GM18519 (cell line): Measurements from ENCODE around the gene JADE2.
"Not testable (repeated sequence)": the region's sequence is repeated elsewhere in the genome, so short reads cannot be mapped to it uniquely, and the experiment has no call there.

Experiments used
- ATAC-seq: cut with Tn5 transposase; IDR thresholded peaks from one replicate; pipeline ENCODE4 v1.9.1; 2021; ENCODE audit warnings: mild to moderate bottlenecking, moderate library complexity; ENCODE audit not compliant: unreplicated experiment, low FRiP score

Gene JADE2

DNA sequence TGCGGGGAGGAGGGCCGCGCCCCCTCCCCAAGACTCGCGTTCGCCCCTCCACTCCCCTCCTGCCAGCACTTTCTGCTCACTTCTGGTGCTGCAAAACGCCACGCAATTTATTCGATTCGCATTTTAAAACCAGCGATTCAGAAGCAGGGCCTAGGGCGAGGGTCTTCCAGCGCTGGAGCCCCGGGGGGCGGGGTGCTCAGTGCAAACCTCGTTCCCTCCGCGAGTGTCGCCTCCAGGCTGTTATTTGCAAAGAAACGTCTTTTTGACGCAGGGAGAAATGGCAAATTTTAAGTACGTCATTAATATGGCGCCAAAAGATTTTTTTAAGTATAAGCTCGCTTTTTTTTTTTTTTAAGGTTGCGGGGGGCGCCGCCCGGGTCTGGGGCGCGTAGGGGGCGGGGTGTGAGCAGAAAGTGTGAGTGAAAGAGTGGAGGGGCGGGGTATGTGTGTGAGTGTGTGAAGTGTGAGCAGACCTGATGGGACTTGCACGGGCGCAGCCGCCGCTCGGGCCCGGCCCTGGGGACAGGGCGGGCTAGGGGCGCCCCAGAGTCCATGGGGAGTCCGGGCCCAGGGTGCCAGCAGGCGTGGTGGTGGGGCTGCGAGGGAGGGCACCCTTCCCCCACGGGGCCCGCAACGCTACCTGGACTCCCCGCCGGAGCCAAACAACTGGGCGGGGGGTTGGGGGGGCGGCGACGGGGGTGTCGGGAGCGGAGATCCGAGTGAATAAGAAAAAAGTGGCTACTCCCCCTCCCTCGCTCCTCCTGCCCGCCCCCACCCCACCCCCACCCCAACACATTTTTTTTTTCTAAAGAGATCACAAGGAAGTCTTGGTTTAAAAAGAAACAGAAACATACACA, at the start of gene JADE2:
JADE2 (plus strand) TSS at position 845 of the 857 bp plus-strand sequence. CDS start 10,188 bp downstream, outside the sequence.
- no peak for ATAC-seq

DNA sequence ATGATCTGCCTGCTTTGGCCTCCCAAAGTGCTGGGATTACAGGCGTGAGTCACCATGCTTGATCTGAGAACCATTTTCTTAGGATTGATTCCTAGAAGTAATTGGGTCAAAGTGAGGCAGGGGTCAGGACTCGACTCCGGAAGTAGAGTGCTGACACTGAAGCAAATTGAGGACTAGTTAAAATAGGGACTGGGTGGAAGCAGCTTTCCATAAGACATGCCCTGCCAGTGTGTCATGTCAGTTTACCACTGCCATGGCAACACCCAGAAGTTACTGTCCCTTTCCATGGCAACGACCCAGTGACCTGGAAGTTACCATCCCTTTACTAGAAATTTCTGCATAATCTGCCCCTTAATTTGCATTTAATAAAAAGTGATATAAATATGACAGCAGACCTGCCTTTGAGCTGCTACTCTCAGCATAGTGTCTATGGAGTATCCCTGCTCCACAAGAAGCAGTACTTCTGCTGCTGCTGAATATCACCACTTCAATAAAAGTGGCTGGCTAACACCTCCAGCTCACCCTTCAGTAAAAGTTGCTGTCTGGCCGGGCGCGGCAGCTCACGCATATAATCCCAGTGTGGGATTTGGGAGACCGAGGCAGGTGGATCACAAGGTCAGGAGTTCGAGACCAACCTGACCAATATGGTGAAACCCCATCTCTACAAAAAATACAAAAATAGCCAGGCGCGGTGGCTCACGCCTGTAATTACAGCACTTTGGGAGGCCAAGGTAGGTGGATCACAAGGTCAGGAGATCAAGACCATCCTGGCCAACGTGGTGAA, 47.8 kb upstream of the JADE2 start:
- ATAC-seq, result no peak

DNA sequence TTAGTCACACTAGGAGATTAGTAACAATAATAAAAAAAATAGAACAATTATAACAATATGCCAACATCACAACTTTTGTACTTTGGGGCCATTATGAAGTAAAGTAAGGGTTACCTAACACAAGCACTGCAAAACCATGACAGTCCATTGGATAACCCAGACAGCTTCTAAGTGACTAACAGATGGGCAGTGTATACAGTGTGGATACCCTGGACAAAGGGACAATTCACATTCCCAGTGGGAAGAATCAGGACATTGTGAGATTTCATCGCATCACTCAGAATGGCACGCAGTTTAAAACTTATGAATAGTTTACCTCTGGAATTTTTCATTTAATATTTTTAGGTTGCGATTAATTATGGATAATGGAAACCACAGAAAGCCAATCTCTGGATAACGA, 45.6 kb upstream of the JADE2 start:
- no peak for ATAC-seq

DNA sequence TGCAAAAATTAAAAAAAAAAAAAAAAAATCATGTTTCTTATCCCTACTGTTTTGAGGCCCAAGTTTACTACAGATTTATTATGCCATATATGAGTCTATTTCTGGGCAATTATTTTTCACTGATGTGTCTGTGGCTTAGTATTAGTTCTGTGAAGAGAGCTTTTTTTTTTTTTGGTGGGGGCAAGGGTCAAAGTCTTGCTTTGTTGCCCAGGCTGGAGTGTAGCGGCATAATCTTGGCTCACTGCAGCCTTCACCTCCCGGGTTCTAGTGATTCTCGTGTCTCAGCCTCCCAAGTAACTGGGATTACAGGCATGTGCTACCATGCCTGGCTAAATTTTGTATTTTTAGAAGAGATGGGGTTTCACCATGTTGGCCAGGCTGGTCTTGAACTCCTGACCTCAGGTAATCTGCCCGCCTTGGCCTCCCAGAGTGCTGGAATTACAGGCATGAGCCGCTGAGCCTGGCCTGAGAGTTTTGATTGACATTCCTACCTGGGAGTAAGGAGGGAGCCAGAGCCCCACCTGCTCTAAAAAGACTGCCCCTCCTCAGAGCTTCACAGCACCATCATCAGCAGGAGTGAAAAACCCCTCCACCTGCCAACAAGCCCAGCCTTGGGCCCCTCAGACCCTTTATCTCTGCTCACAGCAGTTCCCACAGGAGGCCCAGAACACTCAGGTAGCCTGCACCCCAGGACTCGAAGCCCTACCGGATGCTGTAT, 36.1 kb upstream of the JADE2 start:
- no peak for ATAC-seq

DNA sequence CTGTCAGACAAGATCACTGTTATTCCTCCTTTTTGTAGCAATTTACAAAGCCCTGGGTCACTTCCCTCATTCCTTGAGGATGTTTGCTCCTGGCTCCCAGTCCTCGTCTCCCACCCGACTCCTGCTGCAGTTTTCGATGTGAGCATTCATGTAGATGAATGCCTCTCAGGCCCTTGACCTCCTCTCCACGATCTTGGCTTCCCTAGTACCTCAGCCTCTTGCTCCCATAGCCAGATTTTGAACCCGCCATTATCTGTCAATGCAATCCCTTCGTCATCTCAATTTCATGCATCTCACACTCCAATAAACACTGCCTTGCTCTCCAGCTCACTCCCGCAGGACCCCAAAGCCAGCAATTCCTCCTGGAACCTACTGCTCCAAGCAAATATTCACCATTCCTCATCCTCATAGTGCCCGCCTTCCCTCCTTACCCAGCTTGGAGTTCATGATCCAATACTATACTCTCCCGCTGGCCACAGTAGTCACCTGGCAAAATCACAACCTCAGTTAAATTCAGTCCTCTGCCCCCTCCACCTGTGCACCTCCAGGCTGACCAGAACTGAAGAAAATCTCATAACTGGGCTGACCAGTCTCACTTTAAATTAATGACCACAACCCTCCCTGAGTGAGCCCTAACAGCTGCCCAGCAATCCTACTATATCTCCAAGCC, 35.1 kb upstream of the JADE2 start:
- no peak for ATAC-seq

DNA sequence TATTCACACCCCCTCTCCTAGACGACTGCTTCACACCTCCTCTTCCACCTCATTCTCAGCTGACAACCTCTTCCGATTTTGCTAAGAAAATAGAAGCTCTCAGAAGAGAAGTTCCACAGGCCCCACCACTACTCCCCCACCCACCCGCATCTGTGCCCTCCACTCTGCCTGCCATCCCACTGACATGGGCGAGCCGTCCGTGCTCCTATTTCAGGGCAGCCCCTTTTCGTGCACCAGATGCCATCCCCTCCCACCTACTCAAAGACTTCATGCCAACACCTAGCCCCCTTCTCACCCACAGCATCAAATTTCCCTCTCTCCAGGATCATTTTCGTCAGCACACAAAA, 34.6 kb upstream of the JADE2 start:
- ATAC-seq, result no peak

DNA sequence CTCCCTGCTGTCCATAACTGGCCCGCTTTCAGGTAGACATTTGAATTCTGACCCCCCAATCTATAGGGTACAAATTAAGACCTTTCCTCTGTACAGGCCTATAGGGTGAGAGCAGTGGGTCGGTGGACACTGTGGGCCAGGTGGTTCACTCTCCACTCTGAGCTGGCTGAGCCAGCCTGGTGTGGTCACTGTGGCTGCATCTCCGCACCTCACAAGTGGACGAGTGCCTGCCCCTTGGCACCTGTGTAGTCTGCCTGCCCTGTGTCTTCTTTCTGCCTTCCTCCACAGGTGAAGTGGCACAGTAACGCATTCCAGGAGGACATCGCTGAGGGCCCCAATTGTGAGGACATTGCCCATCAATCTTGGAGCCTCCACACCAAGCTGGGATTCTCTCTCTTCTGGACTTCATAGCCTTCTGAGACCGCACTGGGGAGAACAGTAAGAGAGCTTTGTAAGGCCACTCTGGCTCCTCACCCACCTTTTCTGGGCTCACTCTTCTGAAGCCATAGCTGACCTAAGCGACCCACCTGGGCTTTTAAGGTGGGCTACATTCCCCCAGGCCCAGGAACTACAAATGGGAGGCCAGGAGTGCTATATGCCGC, 33.5 kb upstream of the JADE2 start:
- ATAC-seq, result no peak

DNA sequence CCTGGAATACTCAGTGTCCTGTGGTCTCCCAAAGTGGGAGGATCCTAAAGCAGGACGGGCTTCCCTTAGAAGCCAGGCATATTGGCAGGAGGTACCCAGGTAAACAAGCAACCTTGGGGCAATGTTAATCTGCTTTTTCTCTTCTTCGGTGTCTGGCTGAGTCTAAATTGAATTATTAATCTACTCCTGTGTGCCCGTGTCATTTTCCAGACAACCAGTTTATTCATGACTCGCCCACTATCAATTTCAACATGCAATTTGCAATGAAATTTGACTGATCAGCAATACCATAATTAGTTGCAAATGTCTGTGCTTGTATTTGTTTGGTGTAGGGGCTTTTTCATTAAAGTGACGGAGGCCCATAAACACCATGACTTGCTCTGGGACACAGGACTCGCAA, 32.9 kb upstream of the JADE2 start:
- ATAC-seq, result no peak

DNA sequence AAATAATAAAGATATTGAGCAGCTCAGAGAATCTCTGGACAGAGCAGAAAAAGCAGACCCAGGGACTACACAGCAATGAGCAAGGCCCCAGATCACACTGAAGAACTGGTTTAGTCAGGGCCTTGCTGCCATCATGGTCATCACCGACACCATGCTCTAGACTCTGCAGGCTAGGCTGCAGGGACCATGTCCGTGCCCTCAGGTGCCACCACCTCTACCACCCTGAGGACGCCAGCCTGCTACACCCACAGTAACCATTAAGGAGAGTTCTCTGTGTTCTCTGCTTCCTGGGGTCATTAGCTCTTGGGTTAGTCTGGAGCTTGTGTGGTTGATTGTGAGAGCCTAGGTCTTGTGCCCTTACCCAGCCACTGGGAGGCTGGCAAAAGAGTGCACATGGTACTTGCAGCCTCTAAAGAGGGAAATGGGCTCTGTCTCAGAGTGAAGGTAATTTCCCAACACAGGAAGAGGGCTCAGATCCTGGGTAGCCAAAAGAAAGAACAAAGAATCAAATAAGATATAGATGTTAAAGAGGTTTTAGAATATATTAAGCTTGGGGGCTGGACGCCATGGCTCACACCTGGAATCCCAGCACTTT, 31.9 kb upstream of the JADE2 start:
- ATAC-seq, result no peak

- ATAC-seq, result no peak
These were observed 30.7 kb upstream of the JADE2 start for GRCh38 chr5:134494780-134495179.

DNA sequence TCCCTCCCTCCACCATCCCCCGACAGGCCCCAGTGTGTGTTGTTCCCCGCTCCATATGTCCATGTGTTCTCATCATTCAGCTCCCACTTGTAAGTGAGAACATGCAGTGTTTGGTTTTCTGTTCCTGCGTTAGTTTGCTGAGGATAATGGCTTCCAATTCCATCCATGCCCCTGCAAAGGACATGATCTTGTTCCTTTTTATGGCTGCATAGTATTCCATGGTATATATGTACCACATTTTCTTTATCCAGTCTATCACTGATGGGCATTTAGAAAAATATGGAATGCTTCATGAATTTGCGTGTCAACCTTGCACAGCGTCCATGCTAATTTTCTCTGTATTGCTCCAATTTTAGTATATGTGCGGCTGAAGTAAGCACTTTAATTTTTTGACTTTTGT, 25.6 kb upstream of the JADE2 start:
- not testable (repeated sequence) for ATAC-seq

DNA sequence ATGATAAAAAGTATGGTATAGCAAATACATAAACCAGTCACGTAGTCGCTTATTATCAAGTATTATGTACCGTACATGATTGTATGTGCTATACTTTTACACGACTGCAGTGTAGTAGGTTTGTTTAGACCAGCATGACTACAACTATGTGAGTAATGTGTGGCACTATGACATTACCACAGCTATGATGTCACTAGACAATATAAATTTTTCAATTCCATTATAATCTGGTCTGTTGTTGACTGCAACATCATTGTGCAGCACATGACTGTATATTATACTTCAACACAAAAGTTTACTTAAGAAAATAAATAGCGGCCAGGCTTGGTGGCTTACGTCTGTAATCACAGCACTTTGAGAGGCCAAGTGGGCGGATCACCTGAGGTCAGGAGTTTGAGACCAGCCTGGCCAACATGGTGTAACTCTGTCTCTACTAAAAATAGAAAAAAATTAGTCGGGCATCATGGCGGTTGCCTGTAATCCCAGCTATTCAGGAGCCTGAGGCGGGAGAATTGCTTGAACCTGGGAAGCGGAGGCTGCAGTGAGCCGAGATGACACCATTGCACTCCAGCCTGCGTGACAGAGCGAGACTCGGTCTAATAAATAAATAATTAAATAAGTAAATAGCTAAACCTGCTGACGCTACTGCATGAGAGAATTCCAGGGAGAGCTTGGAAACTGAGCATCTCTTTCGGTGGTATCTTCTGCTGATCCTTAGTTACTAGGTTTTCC, 24.6 kb upstream of the JADE2 start:
- no peak for ATAC-seq

DNA sequence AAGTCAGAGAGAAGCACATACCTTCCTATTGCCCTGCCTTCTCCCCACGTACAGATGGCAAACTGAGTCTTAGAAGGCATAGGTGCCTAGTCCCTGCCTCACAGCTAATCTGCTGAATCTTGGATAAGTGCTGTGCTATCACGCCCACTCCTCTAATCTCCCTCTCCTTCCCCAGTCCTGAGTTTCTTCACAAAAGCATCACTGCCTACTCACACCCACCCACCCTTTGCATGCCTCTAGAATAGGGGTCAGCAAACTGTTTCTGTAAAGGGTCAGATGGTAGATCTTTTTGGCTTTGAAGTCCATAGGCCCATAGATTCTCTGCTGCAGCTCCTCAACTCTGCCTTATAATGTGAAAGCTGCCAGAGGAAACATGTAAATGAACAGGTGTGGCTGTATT, 23.2 kb upstream of the JADE2 start:
- ATAC-seq, result no peak

- no peak for ATAC-seq
These were observed 22.2 kb upstream of the JADE2 start for GRCh38 chr5:134503088-134503936.

DNA sequence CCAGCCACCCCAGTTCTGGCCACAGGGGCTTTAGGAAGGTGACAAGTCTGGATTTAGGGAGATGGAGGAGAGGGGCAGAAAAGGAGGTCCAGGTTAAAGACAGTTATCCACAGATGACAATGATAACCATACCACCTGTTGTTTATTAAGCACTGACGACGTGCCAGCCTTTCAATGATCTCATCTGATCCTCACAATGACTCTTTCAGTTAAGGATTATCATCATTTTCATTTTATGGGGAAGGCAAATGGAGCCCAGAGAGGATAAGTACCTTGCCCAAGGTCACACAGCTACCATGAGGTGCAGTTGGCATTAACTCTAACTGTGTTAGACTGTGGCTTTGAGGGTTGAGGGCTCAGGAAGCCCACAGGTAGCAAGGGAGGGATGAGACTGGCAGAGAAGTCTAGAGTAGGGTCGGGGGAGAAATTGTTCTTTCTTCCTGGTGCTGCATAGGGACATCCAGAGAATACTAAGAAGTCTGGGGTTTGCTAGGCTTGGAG, 21.5 kb upstream of the JADE2 start:
- ATAC-seq, result no peak

- ATAC-seq, result no peak
These were observed 20.7 kb upstream of the JADE2 start for GRCh38 chr5:134504629-134505300.
